HG02798 (cell line): ENCODE measurements around the gene IQCM.
"Not testable (repeated sequence)": the region's sequence is repeated elsewhere in the genome, so short reads cannot be mapped to it uniquely, and the experiment has no call there.

ENCODE experiments used
- ATAC-seq: cut with Tn5 transposase; IDR thresholded peaks from one replicate; pipeline ENCODE4 v1.9.1; 2021; ENCODE audit warnings: mild to moderate bottlenecking; ENCODE audit not compliant: unreplicated experiment, poor library complexity

Gene IQCM

GRCh38 chr4:149344436-149344835 is 471.2 kb downstream of the IQCM start:
- ATAC-seq = no peak

- ATAC-seq = no peak
Observed at GRCh38 chr4:149343614-149344013, 472.0 kb downstream of the IQCM start.

GRCh38 chr4:149341117-149341516 is 474.5 kb downstream of the IQCM start:
- not testable (repeated sequence) for ATAC-seq

GRCh38 chr4:149328161-149328560 is 487.5 kb downstream of the IQCM start:
- ATAC-seq = no peak

GRCh38 chr4:149322203-149322602 is 493.4 kb downstream of the IQCM start:
- no peak for ATAC-seq

- ATAC-seq = no peak
Observed at GRCh38 chr4:149321438-149321837, 494.2 kb downstream of the IQCM start.

- no peak for ATAC-seq
Observed at GRCh38 chr4:149311076-149311475, 504.6 kb downstream of the IQCM start.

GRCh38 chr4:149306537-149306936 is 509.1 kb downstream of the IQCM start:
- ATAC-seq = no peak
